Fibroblast of skin of right quadriceps (primary cell): ENCODE measurements around the gene ATPAF1.
A peak's percentile ranks its signal among the peaks of the same experiment; 100 is the strongest.
"Not testable (repeated sequence)": the region's sequence is repeated elsewhere in the genome, so short reads cannot be mapped to it uniquely, and the experiment has no call there.

ENCODE experiments used
- DNase-seq: peaks from one replicate; pipeline ENCODE4 v3.0.0-alpha.2; 2013

The ATPAF1 gene

GRCh38 chr1:46679789-46680573 is 11.8 kb upstream of the ATPAF1 start:
- no peak for DNase-seq

- no peak for DNase-seq
Measured at GRCh38 chr1:46677339-46677738, 9.2 kb upstream of the ATPAF1 start.

- no peak for DNase-seq
Measured at GRCh38 chr1:46676531-46676930, 8.4 kb upstream of the ATPAF1 start.

- no peak for DNase-seq
Measured at GRCh38 chr1:46675549-46676314, 7.6 kb upstream of the ATPAF1 start.

GRCh38 chr1:46673749-46674182 is 5.6 kb upstream of the ATPAF1 start:
- DNase-seq = peak; percentile 49

GRCh38 chr1:46672696-46673095 is 4.5 kb upstream of the ATPAF1 start:
- no peak for DNase-seq

GRCh38 chr1:46671554-46671953 is 3.4 kb upstream of the ATPAF1 start, which contains the start of gene TEX38:
TEX38 (plus strand) TSS chr1:46671854; CDS start chr1:46671935, 81 bp downstream.
- no peak for DNase-seq

- no peak for DNase-seq
Measured at GRCh38 chr1:46670134-46670533, 2.0 kb upstream of the ATPAF1 start.

- no peak for DNase-seq
Measured at GRCh38 chr1:46665983-46666382, 2.2 kb downstream of the ATPAF1 start.

- DNase-seq = not testable (repeated sequence)
Measured at GRCh38 chr1:46662919-46663318, 5.2 kb downstream of the ATPAF1 start.

GRCh38 chr1:46660116-46660515 is 8.0 kb downstream of the ATPAF1 start:
- DNase-seq = not testable (repeated sequence)

- no peak for DNase-seq
Measured at GRCh38 chr1:46659307-46659870, 8.8 kb downstream of the ATPAF1 start.

- no peak for DNase-seq
Measured at GRCh38 chr1:46657775-46658174, 10.4 kb downstream of the ATPAF1 start.

- no peak for DNase-seq
Measured at GRCh38 chr1:46656643-46657042, 11.5 kb downstream of the ATPAF1 start.

GRCh38 chr1:46655848-46656247 is 12.3 kb downstream of the ATPAF1 start:
- no peak for DNase-seq

GRCh38 chr1:46654698-46655097 is 13.5 kb downstream of the ATPAF1 start:
- not testable (repeated sequence) for DNase-seq

- no peak for DNase-seq
Measured at GRCh38 chr1:46654012-46654411, 14.2 kb downstream of the ATPAF1 start.

GRCh38 chr1:46653405-46653958 is 14.7 kb downstream of the ATPAF1 start:
- DNase-seq = peak; percentile 60

- no peak for DNase-seq
Measured at GRCh38 chr1:46652321-46653100, 15.7 kb downstream of the ATPAF1 start.

- DNase-seq = not testable (repeated sequence)
Measured at GRCh38 chr1:46651152-46651551, 17.0 kb downstream of the ATPAF1 start.

- no peak for DNase-seq
Measured at GRCh38 chr1:46650491-46650890, 17.7 kb downstream of the ATPAF1 start.

- no peak for DNase-seq
Measured at GRCh38 chr1:46649764-46650163, 18.4 kb downstream of the ATPAF1 start.

GRCh38 chr1:46647611-46648010 is 20.6 kb downstream of the ATPAF1 start:
- DNase-seq = no peak
